H1 (cell line): ENCODE data around the gene MEA1. TPM values are rescaled to one million over a fixed set of nuclear protein-coding genes. Genes with fewer than 3 reads are reported as not detected.

ENCODE experiments used
- HDAC6 ChIP-seq: IDR thresholded peaks from one replicate; pipeline ENCODE4 v1.7.1; 2012; ENCODE audit warnings: low read depth, mild to moderate bottlenecking, inconsistent platforms, low read length, moderate library complexity
- RAD21 ChIP-seq, 2 experiments: IDR thresholded peaks in 1 of 2; conservative IDR thresholded peaks in 1 of 2; 2 replicates each; pipeline ENCODE4 v1.6.1; 2011; ENCODE audit warnings: low read depth in 2 of 2, low read length in 2 of 2, improper control_type of control experiment in 1 of 2, inconsistent platforms in 1 of 2, mild to moderate bottlenecking in 1 of 2, moderate library complexity in 1 of 2
- TCF12 ChIP-seq: IDR thresholded peaks from 2 replicates; pipeline ENCODE4 v1.6.1; 2011; ENCODE audit warnings: low read depth, mild to moderate bottlenecking, low read length
- polyA plus RNA-seq, 7 experiments: library from polyadenylated mRNA; depleted of rRNA in 3 of 7; stranded (reverse) in 5 of 7; unstranded in 2 of 7; fragments of >200 nt in 5 of 7; fragments of 200-250 nt in 2 of 7; gene quantifications; 1 replicate in 5 of 7; 2 replicates in 1 of 7; 4 replicates in 1 of 7; pipeline versions ENCODE4 v1.2.1 to v1.2.3, GENCODE V29; 2011 to 2013; ENCODE audit warnings: missing spikeins in 2 of 7, mixed read lengths in 2 of 7
- total RNA-seq: library from RNA; stranded (reverse); fragmentation: NEBNext Ultra II Directional; extraction: Animal tissue kit (Norgen Biotek cat#: 25700); gene quantifications from 2 replicates; pipeline ENCODE4 v1.2.1, GENCODE V29; 2021

Gene MEA1
- total and polyA plus RNA-seq, 2 of the 8 experiments (the other 6 are each of a cell fraction or from before 2014, with no cell fraction given) = 94.2 to 96.4 TPM

DNA sequence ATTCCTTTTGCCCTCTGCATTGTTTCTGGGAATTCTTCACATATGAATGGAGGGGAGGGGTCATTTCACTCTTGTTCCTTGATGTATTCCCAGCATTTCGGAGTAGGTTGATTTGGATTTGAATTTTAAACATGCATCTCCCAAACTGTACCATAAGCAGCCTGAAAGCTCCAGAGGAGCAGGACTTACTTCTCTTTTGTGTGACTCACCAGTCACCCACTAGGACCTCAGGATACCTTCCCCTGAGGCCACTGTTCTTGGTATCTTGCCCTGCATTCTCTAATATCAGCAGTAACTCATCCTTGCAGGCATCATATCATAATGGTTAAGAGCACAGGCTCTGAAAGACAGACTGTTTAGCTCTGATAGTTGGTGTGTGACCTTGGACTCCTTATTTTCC lies 44.8 kb upstream of the MEA1 start (continued):
- no peak for TF ChIP-seq RAD21 (IDR thresholded peaks at IDR 0.05 in 1 of 2, conservative IDR thresholded peaks at IDR 0.05 in 1 of 2; ENCODE audit: low read depth in 2 of 2, low read length in 2 of 2)
- TF ChIP-seq TCF12 = no peak
- no peak for TF ChIP-seq HDAC6
